ENCODE data around the gene PSMG3. TPM values are rescaled to one million over a fixed set of nuclear protein-coding genes. Genes with fewer than 3 reads are reported as not detected.

Gene PSMG3
- total and polyA plus RNA-seq, 2 of the 8 experiments (the other 6 are each of a cell fraction or from before 2014, with no cell fraction given), result 30.2 to 62.0 TPM

DNA sequence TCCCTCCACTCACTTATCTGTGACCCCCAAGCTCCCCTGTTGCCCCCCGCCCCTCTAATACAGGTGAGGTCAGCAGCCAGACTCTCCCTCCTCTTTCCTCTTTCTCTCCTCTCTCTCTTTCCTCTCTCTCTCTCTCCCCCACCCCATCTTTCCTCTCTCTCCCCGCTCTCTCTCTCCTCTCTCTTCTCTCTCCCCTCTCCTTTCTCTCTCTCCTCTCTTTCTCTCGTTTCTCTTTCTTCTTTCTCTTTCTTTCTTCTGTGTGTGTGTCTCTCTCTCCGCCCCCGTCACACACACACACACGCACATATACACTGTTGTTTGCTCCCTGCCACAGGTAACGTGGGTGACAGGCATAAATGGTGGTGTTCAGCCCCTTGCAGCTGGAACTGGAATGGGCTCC, 37.2 kb upstream of the PSMG3 start:
- Histone ChIP-seq H4K8ac (ENCODE audit: extremely low read depth, insufficient read depth, low read length) (no peak overlapping the region), H3K79me1 (ENCODE audit: low read depth, low read length) (no peaks in the 10 kb centered on the region), H4K20me1 (replicated peaks in 1 of 2; ENCODE audit: control insufficient read depth in 1 of 2, insufficient read depth in 2 of 2, low read length in 2 of 2) (peaks cover 0 to 1% of the 10 kb centered on the region in 2 experiments), H3K4me3 (ENCODE audit: extremely low read depth in 1 of 4, insufficient read depth in 2 of 4, low read depth in 3 of 4, low read length in 4 of 4) (no peak overlapping the region), H2BK120ac (replicated peaks; ENCODE audit: low read depth, low read length) (no peak overlapping the region), H2BK5ac (ENCODE audit: low read depth, low read length) (no peak overlapping the region), H2AK5ac (ENCODE audit: low read depth, low read length) (no peak overlapping the region), H3K27me3 (replicated peaks in 1 of 4; ENCODE audit: control insufficient read depth in 3 of 4, extremely low read depth in 1 of 4, insufficient read depth in 3 of 4, low read length in 3 of 4) (no peaks in the 10 kb centered on the region), H3K18ac (ENCODE audit: extremely low read depth, low read length) (no peak overlapping the region), H2BK15ac (ENCODE audit: low read length) (no peak overlapping the region), H4K5ac (ENCODE audit: insufficient read length, low read depth, low read length) (no peak overlapping the region), H3K9ac (replicated peaks in 1 of 4; ENCODE audit: extremely low read depth in 1 of 4, low read depth in 3 of 4, low read length in 3 of 4) (no peak overlapping the region), H2BK20ac (ENCODE audit: low read length) (no peak overlapping the region), H3K36me3 (ENCODE audit: control insufficient read depth in 2 of 4, insufficient read depth in 4 of 4, low read length in 3 of 4) (no peaks in the 10 kb centered on the region), H3K4ac (replicated peaks; ENCODE audit: insufficient read length, low read depth, low read length) (no peak overlapping the region), H3K9me3 (ENCODE audit: insufficient read depth in 2 of 2, low read depth in 1 of 2, low read length in 1 of 2) (no peaks in the 10 kb centered on the region), H3K56ac (replicated peaks; ENCODE audit: insufficient read length, low read depth, low read length) (no peak overlapping the region), H3K4me1 (replicated peaks in 1 of 4; ENCODE audit: control insufficient read depth in 3 of 4, insufficient read depth in 4 of 4, low read length in 3 of 4) (peaks cover 0 to 6% (median 0%) of the 10 kb centered on the region in 4 experiments; a peak in 3 of 7 replicates), H2AFZ (ENCODE audit: low read length) (no peak overlapping the region), H2BK12ac (ENCODE audit: low read depth, low read length) (no peak overlapping the region; the same call in 1 of the 2 replicates), H3K23me2 (ENCODE audit: low read depth, low read length) (no peaks in the 10 kb centered on the region; the same call in 1 of the 2 replicates), H3K27ac (ENCODE audit: low read depth, low read length) (no peak overlapping the region), H3K23ac (ENCODE audit: insufficient read length) (no peak overlapping the region), H4K91ac (replicated peaks; ENCODE audit: insufficient read length, low read length) (no peak overlapping the region), H3K4me2 (ENCODE audit: insufficient read depth in 1 of 2, low read depth in 2 of 2, low read length in 2 of 2) (no peak overlapping the region), H3K79me2 (ENCODE audit: control insufficient read depth in 1 of 2, insufficient read depth in 2 of 2, low read length in 2 of 2) (no peaks in the 10 kb centered on the region), H3K14ac (ENCODE audit: insufficient read length) (no peak overlapping the region)
- DNase-seq (ENCODE audit: low read depth in 1 of 2, low spot score in 2 of 2), result no peak
- CTCF ChIA-PET (ENCODE audit: partially characterized antibody), result interaction anchor here (0.5 to 1.3 kb wide), 4 partner anchors 12 to 25 kb away, joined by 3 read pairs; no protein-coding TSS in a partner anchor
- 54 to 100% methylated on average over 1 to 6 of the region's 7 CpGs for WGBS, 2 experiments (ENCODE audit: extremely low coverage in 1 of 2, insufficient coverage in 1 of 2, insufficient read length in 1 of 2, insufficient replicate concordance in 2 of 2, low coverage in 1 of 2, low lambda C conversion rate in 2 of 2, missing lambda C conversion rate in 1 of 2)
- no peak for FAIRE-seq
- POLR2A ChIA-PET (ENCODE audit: partially characterized antibody), result interaction anchor here (1.6 kb wide), 1 partner anchor 107 kb away, joined by 3 read pairs; no protein-coding TSS in a partner anchor
- no peak for TF ChIP-seq NRF1 (IDR thresholded peaks at IDR 0.05; ENCODE audit: low read depth, low read length)
- no peak for TF ChIP-seq JUN (IDR thresholded peaks at IDR 0.05; ENCODE audit: low read depth, low read length)
- no peak for TF ChIP-seq TBP (IDR thresholded peaks at IDR 0.05; ENCODE audit: low read depth, low read length)
- no peak for TF ChIP-seq RXRA (IDR thresholded peaks at IDR 0.05; ENCODE audit: insufficient read depth, low read depth, low read length)
- no peak for TF ChIP-seq SP4 (IDR thresholded peaks at IDR 0.05; ENCODE audit: low read length)
- no peak for TF ChIP-seq HDAC2 (IDR thresholded peaks at IDR 0.05; ENCODE audit: borderline replicate concordance in 1 of 2, low read depth in 2 of 2, low read length in 2 of 2)
- no peak for TF ChIP-seq CREB1 (IDR thresholded peaks at IDR 0.05)
- TF ChIP-seq SP2 (IDR thresholded peaks at IDR 0.05; ENCODE audit: low read length), result no peak
- TF ChIP-seq EGR1 (IDR thresholded peaks at IDR 0.05; ENCODE audit: borderline replicate concordance, low read depth, low read length), result no peak
- TF ChIP-seq, protein P1, sequence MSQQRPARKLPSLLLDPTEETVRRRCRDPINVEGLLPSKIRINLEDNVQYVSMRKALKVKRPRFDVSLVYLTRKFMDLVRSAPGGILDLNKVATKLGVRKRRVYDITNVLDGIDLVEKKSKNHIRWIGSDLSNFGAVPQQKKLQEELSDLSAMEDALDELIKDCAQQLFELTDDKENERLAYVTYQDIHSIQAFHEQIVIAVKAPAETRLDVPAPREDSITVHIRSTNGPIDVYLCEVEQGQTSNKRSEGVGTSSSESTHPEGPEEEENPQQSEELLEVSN (IDR thresholded peaks at IDR 0.05), result no peak
